NCI-H1417 (cell line): ENCODE results near the gene TRPV3.
"Not testable (repeated sequence)": the region's sequence is repeated elsewhere in the genome, so short reads cannot be mapped to it uniquely, and the experiment has no call there.

Experiments
- DNase-seq, 3 experiments: peaks; one replicate each; lab custom pipeline; 2025; lab: John Stamatoyannopoulos, UW

The TRPV3 gene

GRCh38 chr17:3472137-3472536 is 85.5 kb downstream of the TRPV3 start:
- no peak for DNase-seq

GRCh38 chr17:3471599-3471998 is 86.0 kb downstream of the TRPV3 start, which contains the start of gene SPATA22:
Gene SPATA22 (minus strand): TSS chr17:3471819. CDS start chr17:3469325, 2,494 bp downstream.
- no peak for DNase-seq

- no peak for DNase-seq
These were observed 88.1 kb downstream of the TRPV3 start for GRCh38 chr17:3469529-3469928.

GRCh38 chr17:3466355-3466754 is 91.3 kb downstream of the TRPV3 start:
- DNase-seq, result not testable (repeated sequence)
